ENCODE measurements around the gene NHEJ1.

The NHEJ1 gene

GRCh38 chr2:219160186-219161017, at the start of gene NHEJ1:
Gene NHEJ1, minus strand, starts transcription at chr2:219160815. Its CDS starts 2,453 bp downstream, at chr2:219158362.
- DNase-seq: peak; percentile 98
- peak; percentile 96 for TF ChIP-seq CTCF (IDR thresholded peaks at IDR 0.05; ENCODE audit: low read depth, low read length)
- peak within 1 kb of the TSS; percentile 78 for H3K4me3 ChIP-seq (ENCODE audit: low read depth, low read length)
- H3K27ac ChIP-seq: peak within 1 kb of the TSS; percentile 94
- H3K36me3 ChIP-seq: peaks cover 19% of the 10 kb centered on the region
- no peaks in the 10 kb centered on the region for H3K27me3 ChIP-seq (ENCODE audit: insufficient read depth, low read depth, severe bottlenecking)
- no peaks in the 10 kb centered on the region for H3K9me3 ChIP-seq (ENCODE audit: severe bottlenecking)

DNA sequence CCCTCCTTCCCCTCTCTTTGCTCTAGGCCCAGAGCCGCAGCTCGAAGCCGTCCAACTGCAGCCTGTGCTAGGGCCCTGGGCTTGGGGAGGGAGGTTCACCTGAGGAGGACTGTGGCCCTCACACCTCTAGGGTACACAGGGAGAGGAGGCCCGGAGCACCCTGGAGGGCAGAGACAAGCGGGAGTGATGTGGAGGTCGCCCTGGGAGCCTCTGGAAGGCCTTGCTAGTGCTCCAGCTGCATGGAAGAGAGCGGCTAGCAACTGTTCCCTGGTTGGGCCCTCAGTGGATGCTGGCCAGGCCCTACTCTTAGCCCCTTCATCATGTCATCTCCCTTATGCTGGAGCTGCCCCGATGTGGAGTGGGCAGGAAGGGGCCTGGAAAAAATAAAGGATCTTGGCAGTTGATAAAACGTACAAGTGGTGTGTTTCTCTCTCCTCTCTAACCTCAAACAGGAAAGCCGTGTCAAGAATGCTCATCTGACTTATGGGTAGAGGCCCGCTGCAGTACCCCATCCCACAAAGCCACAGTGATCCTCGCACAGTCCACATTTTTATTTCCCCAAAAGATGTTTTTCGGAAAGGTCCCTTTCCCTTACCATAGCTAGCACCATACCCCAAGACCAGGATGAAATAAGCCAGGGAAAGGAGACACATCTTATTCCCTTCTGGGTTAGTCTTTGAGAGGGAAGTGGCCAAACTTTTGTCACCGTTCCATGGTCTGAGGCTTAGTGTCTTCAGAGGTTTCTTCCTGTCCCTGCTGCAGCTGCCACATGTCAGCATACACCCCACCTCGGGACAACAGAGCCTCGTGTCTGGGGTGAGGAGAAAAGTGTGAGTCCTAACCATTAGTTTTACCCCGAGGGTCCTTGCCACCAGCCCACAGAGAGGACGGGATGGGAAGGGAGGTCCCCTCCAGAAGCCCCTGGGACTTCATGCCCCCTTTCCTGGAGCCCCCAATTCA, 48.9 kb upstream of the NHEJ1 start:
- Histone ChIP-seq H3K36me3 (peaks cover 68% of the 10 kb centered on the region), H3K9me3 (ENCODE audit: severe bottlenecking) (no peaks in the 10 kb centered on the region), H3K4me3 (ENCODE audit: low read depth, low read length) (no peak overlapping the region), H3K27ac (no peak overlapping the region), H3K27me3 (ENCODE audit: insufficient read depth, low read depth, severe bottlenecking) (no peaks in the 10 kb centered on the region)
- no peak for DNase-seq
- no peak for TF ChIP-seq CTCF (IDR thresholded peaks at IDR 0.05; ENCODE audit: low read depth, low read length)

DNA sequence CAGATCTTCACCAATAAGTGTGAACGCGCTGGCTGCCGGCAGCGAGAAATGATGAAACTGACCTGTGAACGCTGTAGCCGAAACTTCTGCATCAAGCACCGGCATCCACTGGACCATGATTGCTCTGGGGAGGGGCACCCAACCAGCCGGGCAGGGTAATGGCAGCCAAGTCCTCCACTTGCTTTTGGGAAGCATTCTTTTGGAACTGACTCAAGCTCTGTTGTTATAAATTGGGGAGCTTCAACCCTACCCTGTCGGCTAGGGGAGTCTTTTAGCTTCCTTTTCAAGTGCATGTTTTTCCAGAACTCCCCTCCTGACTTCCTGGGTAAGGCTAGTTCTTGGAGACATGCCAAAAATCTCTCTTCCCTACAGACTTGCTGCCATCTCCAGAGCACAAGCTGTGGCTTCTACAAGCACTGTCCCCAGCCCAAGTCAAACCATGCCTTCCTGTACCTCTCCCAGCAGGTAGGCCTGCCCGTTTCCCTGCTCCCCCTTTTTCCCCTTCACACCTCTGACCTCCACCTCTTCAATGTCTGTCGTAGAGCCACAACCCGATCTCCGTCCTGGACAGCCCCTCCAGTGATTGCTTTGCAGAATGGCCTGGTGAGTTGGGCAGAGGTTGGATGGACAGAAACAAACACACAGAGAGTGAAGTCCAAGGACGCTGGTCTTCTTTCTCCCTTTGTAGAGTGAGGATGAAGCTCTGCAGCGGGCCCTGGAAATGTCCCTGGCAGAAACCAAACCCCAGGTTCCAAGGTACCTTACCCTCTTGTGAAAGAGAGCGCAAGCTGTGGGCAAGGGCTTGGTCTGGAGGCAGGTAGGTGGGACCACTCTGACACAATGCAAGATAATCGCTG, 47.5 kb upstream of the NHEJ1 start:
- H3K27me3 ChIP-seq (ENCODE audit: insufficient read depth, low read depth, severe bottlenecking): no peaks in the 10 kb centered on the region
- no peaks in the 10 kb centered on the region for H3K9me3 ChIP-seq (ENCODE audit: severe bottlenecking)
- no peak for TF ChIP-seq CTCF (IDR thresholded peaks at IDR 0.05; ENCODE audit: low read depth, low read length)
- no peak overlapping the region for H3K27ac ChIP-seq
- H3K4me3 ChIP-seq (ENCODE audit: low read depth, low read length): no peak overlapping the region
- no peak for DNase-seq
- peaks cover 54% of the 10 kb centered on the region for H3K36me3 ChIP-seq

DNA sequence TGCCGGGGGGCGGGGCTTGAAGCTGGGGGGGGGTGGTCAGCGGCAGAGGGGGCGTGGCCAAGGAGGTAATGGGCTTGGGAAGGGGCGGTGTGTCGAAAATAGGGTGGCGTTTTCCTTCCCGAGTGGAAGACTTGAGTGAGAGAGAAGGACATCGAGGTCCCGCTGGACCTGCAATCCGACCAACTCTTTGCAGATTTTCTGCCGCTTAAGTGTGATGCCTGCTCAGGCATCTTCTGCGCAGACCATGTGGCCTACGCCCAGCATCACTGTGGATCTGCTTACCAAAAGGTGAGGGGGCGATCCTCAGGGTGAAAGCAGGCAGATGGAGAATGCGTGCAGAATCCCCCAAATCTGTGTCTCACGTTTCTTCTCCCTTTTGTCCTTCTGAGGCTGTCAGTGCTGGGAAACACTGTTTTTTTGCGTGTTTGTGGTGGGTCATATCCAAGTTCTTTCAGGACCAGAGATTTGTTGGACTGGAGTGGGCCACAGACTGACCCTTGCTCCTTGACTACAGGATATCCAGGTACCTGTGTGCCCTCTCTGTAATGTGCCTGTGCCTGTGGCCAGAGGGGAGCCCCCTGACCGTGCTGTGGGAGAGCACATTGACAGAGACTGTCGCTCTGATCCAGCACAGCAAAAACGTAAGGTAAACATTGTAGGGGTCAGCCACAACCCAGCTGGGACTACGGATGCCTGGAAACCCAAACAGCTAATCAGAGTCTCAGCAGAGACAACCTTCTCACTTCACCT, 46.7 kb upstream of the NHEJ1 start:
- peak overlapping the region; percentile 87 for H3K27ac ChIP-seq
- TF ChIP-seq CTCF (IDR thresholded peaks at IDR 0.05; ENCODE audit: low read depth, low read length): no peak
- no peaks in the 10 kb centered on the region for H3K9me3 ChIP-seq (ENCODE audit: severe bottlenecking)
- peaks cover 46% of the 10 kb centered on the region for H3K36me3 ChIP-seq
- H3K4me3 ChIP-seq (ENCODE audit: low read depth, low read length): peak overlapping the region; percentile 62
- DNase-seq: no peak
- no peaks in the 10 kb centered on the region for H3K27me3 ChIP-seq (ENCODE audit: insufficient read depth, low read depth, severe bottlenecking)
